ENCODE data around the gene INTS6L.

Gene INTS6L, protein sequence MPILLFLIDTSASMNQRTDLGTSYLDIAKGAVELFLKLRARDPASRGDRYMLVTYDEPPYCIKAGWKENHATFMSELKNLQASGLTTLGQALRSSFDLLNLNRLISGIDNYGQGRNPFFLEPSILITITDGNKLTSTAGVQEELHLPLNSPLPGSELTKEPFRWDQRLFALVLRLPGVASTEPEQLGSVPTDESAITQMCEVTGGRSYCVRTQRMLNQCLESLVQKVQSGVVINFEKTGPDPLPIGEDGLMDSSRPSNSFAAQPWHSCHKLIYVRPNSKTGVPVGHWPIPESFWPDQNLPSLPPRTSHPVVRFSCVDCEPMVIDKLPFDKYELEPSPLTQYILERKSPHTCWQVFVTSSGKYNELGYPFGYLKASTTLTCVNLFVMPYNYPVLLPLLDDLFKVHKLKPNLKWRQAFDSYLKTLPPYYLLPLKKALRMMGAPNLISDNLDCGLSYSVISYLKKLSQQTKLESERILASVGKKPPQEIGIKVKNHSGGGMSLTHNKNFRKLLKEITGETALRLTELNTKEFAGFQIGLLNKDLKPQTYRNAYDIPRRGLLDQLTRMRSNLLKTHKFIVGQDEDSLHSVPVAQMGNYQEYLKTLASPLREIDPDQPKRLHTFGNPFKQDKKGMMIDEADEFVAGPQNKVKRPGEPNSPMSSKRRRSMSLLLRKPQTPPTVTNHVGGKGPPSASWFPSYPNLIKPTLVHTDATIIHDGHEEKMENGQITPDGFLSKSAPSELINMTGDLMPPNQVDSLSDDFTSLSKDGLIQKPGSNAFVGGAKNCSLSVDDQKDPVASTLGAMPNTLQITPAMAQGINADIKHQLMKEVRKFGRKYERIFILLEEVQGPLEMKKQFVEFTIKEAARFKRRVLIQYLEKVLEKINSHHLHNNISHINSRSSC

DNA sequence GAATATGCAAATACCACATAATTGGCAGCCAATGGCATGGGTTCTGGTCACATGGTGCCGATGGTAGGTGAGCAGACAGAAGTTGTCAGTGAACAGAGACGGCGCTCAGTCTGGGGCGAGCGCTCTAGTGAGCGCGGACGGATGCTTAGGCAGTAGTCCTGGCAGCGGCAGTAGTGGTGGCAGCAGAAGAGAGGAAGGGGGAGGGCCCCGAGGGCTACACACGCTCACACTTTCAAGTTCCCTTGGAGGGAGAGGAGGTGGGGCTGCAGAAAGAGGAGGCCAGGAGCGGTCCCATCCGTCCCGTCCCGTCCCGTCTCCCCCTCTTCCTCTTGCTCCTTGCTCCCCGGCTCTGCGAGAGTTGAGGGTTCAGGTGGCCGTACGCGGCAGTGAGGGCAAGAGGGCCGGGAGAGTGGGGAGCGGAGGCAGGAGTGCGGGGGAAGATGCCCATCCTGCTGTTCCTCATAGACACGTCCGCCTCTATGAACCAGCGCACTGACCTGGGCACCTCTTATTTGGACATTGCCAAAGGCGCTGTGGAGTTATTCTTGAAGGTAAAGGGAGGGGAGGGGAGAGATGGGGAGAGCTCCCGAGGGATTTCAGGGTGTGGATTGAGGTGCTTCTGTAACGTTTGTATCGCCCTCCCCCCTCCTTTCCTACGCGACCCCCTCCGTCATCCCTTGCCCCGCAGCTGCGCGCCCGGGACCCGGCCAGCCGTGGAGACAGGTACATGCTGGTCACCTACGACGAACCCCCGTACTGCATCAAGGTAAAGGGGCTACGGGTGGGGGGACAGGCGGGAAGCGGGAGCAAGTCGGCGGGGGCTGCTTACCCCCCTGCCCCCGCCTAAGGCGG lies at the start of gene INTS6L:
TSS of gene INTS6L (plus strand) at position 108 of the 852 bp plus-strand sequence. CDS start at position 441, 333 bp downstream.
- peak; percentile 91 for DNase-seq (ENCODE audit: low read depth)

- DNase-seq (ENCODE audit: low read depth), result no peak
Measured at GRCh38 chrX:135476378-135476777, 44.1 kb upstream of the INTS6L start.

DNA sequence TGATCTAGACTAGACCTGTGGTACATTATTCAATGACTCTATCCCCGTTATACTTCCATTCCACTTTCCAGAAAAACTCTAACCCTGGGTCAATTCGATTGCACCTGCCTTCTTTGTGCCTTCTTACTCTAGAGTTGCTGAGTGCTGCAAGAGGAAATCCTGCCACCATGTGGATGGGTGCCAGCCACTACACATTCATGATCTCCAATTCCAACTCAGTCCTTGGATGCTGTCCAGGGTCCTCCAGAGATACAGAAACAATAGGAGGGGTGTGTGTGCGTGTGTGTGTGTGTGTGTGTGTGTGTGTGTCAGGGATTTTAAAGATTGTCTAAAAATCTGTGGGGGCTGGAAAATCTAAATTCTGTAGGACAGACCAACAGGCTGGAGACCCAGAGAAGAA lies 42.9 kb upstream of the INTS6L start:
- peak; percentile 66 for DNase-seq (ENCODE audit: low read depth)

GRCh38 chrX:135480076-135480475 lies 40.4 kb upstream of the INTS6L start:
- no peak for DNase-seq (ENCODE audit: low read depth)

DNA sequence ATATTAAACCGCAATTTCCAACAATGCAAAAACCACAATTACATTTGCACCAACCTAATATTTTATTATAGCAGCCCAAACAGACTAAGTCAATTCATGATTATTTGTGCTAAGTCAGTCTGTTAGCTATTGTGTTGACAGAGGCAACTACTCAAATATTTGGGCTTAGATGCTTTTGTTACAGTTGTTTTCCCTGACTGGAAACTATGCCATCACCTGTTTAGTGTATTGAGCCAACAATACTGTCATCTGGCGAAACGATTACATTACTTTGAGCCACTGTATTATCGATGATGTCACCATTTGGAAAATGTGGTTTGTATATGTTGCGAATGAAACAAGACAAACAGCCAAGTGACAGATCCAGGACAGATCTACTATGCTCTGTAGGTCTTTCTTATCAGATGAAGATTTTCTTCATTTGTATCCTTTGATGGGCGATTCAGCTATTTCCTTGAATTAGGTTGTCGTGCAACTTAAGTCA lies 38.7 kb upstream of the INTS6L start:
- no peak for DNase-seq (ENCODE audit: low read depth)

DNA sequence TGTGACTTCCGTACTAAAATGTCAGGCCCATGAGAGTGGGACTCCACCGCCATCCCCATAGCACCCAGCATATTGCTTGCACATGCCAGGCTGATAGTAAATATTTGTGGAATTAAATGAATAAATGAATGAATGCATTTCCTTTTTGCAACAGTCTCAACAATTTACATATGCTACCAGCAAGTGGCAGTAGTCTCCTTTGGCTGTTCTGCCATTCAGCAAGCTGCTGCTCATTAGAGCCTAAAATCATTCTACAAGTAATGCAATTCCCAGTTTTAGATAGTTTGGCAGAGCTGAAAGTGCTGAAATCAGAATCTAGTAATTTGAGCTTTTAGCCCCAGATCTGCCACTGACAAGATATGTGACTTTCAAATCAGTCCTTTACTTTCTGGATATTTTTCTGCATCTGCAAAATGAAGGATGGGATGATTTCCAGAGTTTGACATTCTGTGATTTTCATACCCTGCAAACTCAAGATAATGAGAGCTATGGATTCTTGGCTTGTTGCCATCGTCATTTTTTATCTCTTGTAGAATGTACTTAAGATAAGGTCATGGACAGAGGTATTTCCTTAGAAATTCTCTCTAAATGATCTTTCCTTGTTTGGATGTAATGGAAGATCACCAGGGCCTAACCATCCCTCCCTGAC lies 35.7 kb upstream of the INTS6L start:
- peak; percentile 63 for DNase-seq (ENCODE audit: low read depth)

- DNase-seq (ENCODE audit: low read depth), result no peak
Measured at GRCh38 chrX:135489542-135489941, 30.9 kb upstream of the INTS6L start.

- no peak for DNase-seq (ENCODE audit: low read depth)
Measured at GRCh38 chrX:135490979-135491514, 29.4 kb upstream of the INTS6L start.

GRCh38 chrX:135494453-135494852 lies 26.0 kb upstream of the INTS6L start:
- DNase-seq (ENCODE audit: low read depth), result no peak

GRCh38 chrX:135497736-135498135 lies 22.7 kb upstream of the INTS6L start:
- DNase-seq (ENCODE audit: low read depth), result no peak

DNA sequence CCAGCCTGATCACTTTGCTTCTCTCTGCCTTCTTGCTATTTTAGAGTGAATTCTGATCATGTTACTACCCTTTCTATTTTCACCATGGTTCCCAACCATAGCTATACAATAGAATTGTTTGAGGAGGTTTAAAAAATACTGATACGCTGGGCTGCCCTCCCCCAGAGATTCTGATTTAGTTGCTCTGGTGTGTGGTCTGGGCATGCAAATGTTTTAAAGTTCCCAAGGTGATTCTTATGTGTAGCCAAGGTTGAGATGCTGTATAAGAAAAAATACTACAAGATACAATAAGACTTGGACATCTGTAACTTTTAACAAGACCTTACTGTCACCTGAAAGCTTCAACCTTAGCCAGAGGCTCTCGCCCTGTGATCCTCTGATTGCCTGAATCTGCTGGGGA lies 22.2 kb upstream of the INTS6L start:
- no peak for DNase-seq (ENCODE audit: low read depth)

DNA sequence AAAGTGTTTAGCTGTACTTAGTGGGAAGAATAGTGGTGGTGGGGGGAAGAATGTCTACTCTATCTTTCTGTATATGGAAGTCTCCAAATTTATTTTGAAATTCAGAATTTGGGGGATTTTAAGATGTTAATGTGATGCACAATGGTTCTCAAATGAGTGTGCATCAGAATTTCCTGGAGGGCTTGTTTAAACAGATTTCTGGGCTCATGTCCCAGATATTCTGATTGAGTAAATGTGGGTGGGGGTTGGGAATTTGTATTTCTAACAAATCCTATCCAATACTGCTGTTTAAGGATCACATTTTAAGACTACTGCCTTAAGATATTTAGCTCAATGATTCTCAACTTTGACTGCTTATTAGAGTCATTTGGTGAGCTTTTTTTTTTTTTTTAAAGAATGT lies 15.1 kb upstream of the INTS6L start:
- DNase-seq (ENCODE audit: low read depth), result peak; percentile 24

- no peak for DNase-seq (ENCODE audit: low read depth)
Measured at GRCh38 chrX:135509885-135510284, 10.6 kb upstream of the INTS6L start.

GRCh38 chrX:135512508-135513129 lies 7.8 kb upstream of the INTS6L start:
- no peak for DNase-seq (ENCODE audit: low read depth)

- DNase-seq (ENCODE audit: low read depth), result no peak
Measured at GRCh38 chrX:135513130-135513515, 7.3 kb upstream of the INTS6L start.

DNA sequence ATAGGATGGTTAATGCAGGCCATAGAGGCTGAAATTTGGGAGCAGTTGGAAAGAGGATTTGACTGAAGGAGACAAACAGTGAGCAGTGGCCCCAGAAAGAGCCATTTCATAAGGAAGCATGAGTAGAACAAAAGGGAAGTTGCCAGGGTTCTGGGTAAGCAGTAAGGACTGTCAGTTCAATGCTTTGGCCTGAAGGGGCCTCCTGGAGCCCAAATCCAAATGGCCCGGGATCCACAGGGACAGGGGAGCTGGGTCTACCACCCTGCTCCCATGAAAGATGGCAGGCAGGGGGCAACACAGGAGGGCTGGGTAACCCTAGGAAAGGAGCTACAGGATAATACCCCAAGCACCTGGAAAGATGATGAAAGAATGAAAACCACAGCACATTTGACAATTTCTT lies 4.1 kb upstream of the INTS6L start:
- no peak for DNase-seq (ENCODE audit: low read depth)

GRCh38 chrX:135518161-135518560 lies 2.3 kb upstream of the INTS6L start:
- no peak for DNase-seq (ENCODE audit: low read depth)

GRCh38 chrX:135520022-135520552 lies 373 bp upstream of the INTS6L start:
- DNase-seq (ENCODE audit: low read depth), result peak; percentile 72

GRCh38 chrX:135521405-135522131 lies 1.1 kb downstream of the INTS6L start:
- DNase-seq (ENCODE audit: low read depth), result peak; percentile 93

GRCh38 chrX:135522132-135522530 lies 1.7 kb downstream of the INTS6L start:
- no peak for DNase-seq (ENCODE audit: low read depth)
